ENCODE results near the gene CNOT6.

- no peak for TF ChIP-seq SUZ12 (IDR thresholded peaks at IDR 0.05; ENCODE audit: extremely low read depth, insufficient read depth, insufficient read length)
- TF ChIP-seq YY1 (IDR thresholded peaks at IDR 0.05; ENCODE audit: insufficient read depth, insufficient read length), result no peak
- no peak for TF ChIP-seq ZNF274 (IDR thresholded peaks at IDR 0.05; ENCODE audit: low read depth, low read length)
Measured at GRCh38 chr5:180558232-180558631, 64.1 kb downstream of the CNOT6 start.

Data from NT2/D1 (cell line).